OCI-LY3 (cell line): Measurements from ENCODE around the gene HECTD1.

Experiments
- CTCF ChIP-seq: fragments of 200-600, 300-600 bp; sonication (generic); IDR thresholded peaks from 2 replicates; pipeline ENCODE4 v1.5.1; 2014; ENCODE audit warnings: antibody characterized with exemption, low read length, low read depth
- EZH2phosphoT487 ChIP-seq: fragments of 200-600 bp; shearing (Covaris generic); IDR thresholded peaks from 2 replicates; pipeline ENCODE4 v1.6.1; 2018; ENCODE audit warnings: antibody characterized with exemption, mixed run types, low read depth

GRCh38 chr14:31252865-31253264, 45.3 kb upstream of the HECTD1 start:
- TF ChIP-seq CTCF (no peak), EZH2phosphoT487 (no peak)
